ENCODE results near the gene OSBPL10. TPM values are rescaled to one million over a fixed set of nuclear protein-coding genes. Genes with fewer than 3 reads are reported as not detected.
"Not testable (repeated sequence)": the region's sequence is repeated elsewhere in the genome, so short reads cannot be mapped to it uniquely, and the experiment has no call there.

The OSBPL10 gene
- polyA plus RNA-seq, 3 donors from 2014 or later: 0.19 to 0.50 TPM; not detected in 1

DNA sequence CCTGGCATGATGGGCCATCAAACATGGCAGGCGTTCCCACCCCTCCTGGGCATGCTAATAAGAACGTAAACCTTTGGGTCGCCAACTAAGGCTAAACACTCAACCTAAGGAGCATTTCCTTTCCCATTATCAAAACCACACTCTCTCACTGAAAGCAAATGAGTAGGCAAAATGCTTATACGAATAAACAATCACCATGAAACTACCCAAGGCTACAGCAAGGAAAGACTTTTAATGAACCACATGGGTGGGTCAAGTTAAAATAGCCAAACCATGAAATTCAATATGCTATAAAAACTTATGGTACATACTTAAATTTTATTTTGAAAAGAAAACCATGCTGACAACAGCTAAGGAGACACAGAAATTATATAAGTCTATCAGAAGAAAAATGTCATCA, 180.6 kb downstream of the OSBPL10 start:
- Mint-ChIP-seq H3K4me3 (no peak overlapping the region), H3K9me3 (no peaks in the 10 kb centered on the region), H3K27ac (no peak overlapping the region), H3K4me1 (no peaks in the 10 kb centered on the region), H3K36me3 (no peaks in the 10 kb centered on the region), H3K27me3 (ENCODE audit: low read depth in 3 of 3) (peaks cover 0 to 1% (median 0%) of the 10 kb centered on the region in 3 donors)
- no peak for DNase-seq

GRCh38 chr3:31798840-31799239, 182.2 kb downstream of the OSBPL10 start:
- Mint-ChIP-seq H3K27ac (no peak overlapping the region), H3K9me3 (no peaks in the 10 kb centered on the region), H3K36me3 (no peaks in the 10 kb centered on the region), H3K4me3 (no peak overlapping the region), H3K27me3 (ENCODE audit: low read depth in 3 of 3) (peaks cover 0 to 4% (median 1%) of the 10 kb centered on the region in 3 donors), H3K4me1 (no peaks in the 10 kb centered on the region)
- DNase-seq: no peak

DNA sequence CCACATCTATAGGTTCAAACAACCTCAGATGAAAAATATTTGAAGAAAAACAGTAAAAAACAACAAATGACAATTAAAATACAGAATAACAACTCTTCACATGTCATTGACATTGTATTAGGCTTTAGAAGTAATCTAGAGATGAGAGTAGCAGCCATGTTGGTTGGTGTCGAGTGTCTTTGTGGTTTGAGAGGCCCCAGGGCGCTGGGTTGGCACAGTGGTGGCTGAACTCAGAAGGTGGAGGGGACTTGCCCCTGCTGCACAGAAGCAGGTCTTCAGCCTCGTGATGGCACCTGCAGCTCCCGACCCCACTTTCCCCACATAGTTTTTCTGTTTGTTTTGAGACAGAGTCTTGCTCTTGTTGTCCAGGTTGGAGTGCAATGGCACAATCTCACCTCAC, 187.2 kb downstream of the OSBPL10 start:
- Mint-ChIP-seq H3K4me3 (no peak overlapping the region), H3K36me3 (no peaks in the 10 kb centered on the region), H3K27ac (no peak overlapping the region), H3K27me3 (ENCODE audit: low read depth in 3 of 3) (peaks cover 0 to 11% (median 1%) of the 10 kb centered on the region in 3 donors), H3K4me1 (no peaks in the 10 kb centered on the region), H3K9me3 (no peaks in the 10 kb centered on the region)
- DNase-seq: no peak

DNA sequence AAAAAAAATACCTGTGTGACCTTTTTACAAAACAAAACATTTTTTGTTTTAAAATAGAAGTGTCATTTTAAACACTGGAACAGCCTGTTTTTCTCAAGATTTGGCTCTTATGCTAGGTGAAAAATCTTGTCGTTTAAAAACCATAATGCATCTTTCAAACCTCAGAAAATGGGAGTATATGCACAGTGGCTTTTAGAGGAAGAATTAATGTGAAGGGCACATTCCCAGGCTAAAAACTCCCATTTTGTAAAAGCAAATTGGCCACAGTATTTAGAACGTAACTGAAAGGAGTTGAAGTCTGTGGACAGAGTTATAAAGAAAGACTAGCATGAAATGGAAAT, 190.0 kb downstream of the OSBPL10 start:
- no peaks in the 10 kb centered on the region for H3K36me3 Mint-ChIP-seq
- DNase-seq: no peak
- no peak overlapping the region for H3K27ac Mint-ChIP-seq
- no peaks in the 10 kb centered on the region for H3K9me3 Mint-ChIP-seq
- no peaks in the 10 kb centered on the region for H3K4me1 Mint-ChIP-seq
- H3K4me3 Mint-ChIP-seq: no peak overlapping the region
- H3K27me3 Mint-ChIP-seq (ENCODE audit: low read depth in 3 of 3): peaks cover 0 to 16% (median 0%) of the 10 kb centered on the region in 3 donors

GRCh38 chr3:31790193-31791089, 190.6 kb downstream of the OSBPL10 start:
- Mint-ChIP-seq H3K27ac (no peak overlapping the region), H3K27me3 (ENCODE audit: low read depth in 3 of 3) (peaks cover 0 to 16% (median 0%) of the 10 kb centered on the region in 3 donors), H3K36me3 (no peaks in the 10 kb centered on the region), H3K9me3 (no peaks in the 10 kb centered on the region), H3K4me1 (no peaks in the 10 kb centered on the region), H3K4me3 (no peak overlapping the region)
- no peak for DNase-seq

GRCh38 chr3:31789429-31789828, 191.6 kb downstream of the OSBPL10 start:
- Mint-ChIP-seq H3K27ac (no peak overlapping the region), H3K36me3 (no peaks in the 10 kb centered on the region), H3K9me3 (no peaks in the 10 kb centered on the region), H3K4me3 (no peak overlapping the region), H3K27me3 (ENCODE audit: low read depth in 3 of 3) (peaks cover 0 to 14% (median 0%) of the 10 kb centered on the region in 3 donors), H3K4me1 (no peaks in the 10 kb centered on the region)
- no peak for DNase-seq

DNA sequence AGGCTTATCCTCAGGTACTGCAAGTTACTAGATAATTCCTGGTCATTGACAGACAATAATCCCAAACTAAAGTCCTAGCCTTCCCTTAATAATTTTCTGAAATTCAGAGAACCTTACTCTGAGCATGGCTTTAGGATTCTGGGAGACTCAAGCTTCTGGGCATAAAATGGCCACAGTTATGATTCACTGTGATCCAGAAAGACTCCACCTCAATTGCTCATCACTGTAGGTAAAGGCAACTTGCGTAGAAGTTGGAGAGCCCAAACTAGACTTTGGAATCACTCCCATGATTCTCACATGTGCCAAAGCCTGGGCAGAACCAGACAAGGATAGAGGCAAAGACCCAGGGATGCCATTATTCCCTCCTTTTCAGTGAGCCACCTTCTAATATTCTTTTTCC, 195.3 kb downstream of the OSBPL10 start:
- no peaks in the 10 kb centered on the region for H3K36me3 Mint-ChIP-seq
- DNase-seq: no peak
- peaks cover 0 to 11% (median 6%) of the 10 kb centered on the region in 3 donors for H3K27me3 Mint-ChIP-seq (ENCODE audit: low read depth in 3 of 3)
- H3K4me1 Mint-ChIP-seq: no peaks in the 10 kb centered on the region
- H3K27ac Mint-ChIP-seq: no peak overlapping the region
- H3K4me3 Mint-ChIP-seq: no peak overlapping the region
- H3K9me3 Mint-ChIP-seq: no peaks in the 10 kb centered on the region

- no peak for DNase-seq
- no peaks in the 10 kb centered on the region for H3K36me3 Mint-ChIP-seq
- H3K27ac Mint-ChIP-seq: no peak overlapping the region
- peaks cover 0 to 1% (median 0%) of the 10 kb centered on the region in 6 donors for H3K9me3 Mint-ChIP-seq
- no peak overlapping the region for H3K4me3 Mint-ChIP-seq
- H3K4me1 Mint-ChIP-seq: no peaks in the 10 kb centered on the region
- peaks cover 0 to 16% (median 6%) of the 10 kb centered on the region in 3 donors for H3K27me3 Mint-ChIP-seq (ENCODE audit: low read depth in 3 of 3)
Measured at GRCh38 chr3:31785286-31785685, 195.8 kb downstream of the OSBPL10 start.

DNA sequence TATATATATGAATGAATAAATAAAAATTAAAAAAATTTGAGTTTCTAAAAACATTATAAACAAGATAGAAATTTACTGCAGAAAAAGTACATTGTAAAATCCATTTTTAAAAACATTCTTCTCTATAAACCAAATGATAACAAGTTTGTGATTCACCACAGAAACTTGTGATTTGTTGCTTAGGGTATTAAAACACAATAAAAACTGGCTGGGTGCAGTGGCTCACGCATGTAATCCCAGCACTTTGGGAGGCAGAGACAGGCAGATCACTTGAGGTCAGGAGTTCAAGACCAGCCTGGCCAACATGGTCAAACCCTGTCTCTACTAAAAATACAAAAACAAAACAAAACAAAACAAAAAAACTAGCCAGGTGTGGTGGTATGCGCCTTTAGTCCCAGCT, 197.2 kb downstream of the OSBPL10 start:
- not testable (repeated sequence) for H3K4me3 Mint-ChIP-seq, H3K36me3 Mint-ChIP-seq, H3K9me3 Mint-ChIP-seq, H3K27ac Mint-ChIP-seq, H3K4me1 Mint-ChIP-seq, DNase-seq
- H3K27me3 Mint-ChIP-seq (ENCODE audit: low read depth in 3 of 3): peaks cover 4 to 21% (median 8%) of the 10 kb centered on the region in 3 donors

DNA sequence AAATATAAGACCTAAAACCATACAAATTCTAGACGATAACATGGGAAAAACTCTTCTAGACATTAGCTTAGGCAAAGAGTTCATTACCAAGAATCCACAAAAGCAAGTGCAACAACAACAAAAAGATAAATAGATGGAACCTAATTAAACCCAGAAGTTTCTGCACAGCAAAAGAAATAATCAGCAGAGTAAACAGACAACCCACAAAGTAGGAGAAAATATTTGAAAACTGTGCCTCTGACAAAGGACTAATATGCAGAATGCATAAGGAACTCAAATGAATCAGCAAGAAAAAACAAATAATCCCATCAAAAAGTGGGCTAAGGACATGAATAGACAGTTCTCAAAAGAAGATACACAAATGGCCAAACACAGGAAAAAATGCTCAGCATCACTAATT, 198.8 kb downstream of the OSBPL10 start:
- peaks cover 5 to 14% (median 8%) of the 10 kb centered on the region in 3 donors for H3K27me3 Mint-ChIP-seq (ENCODE audit: low read depth in 3 of 3)
- not testable (repeated sequence) for DNase-seq, H3K36me3 Mint-ChIP-seq, H3K4me3 Mint-ChIP-seq, H3K4me1 Mint-ChIP-seq, H3K9me3 Mint-ChIP-seq, H3K27ac Mint-ChIP-seq

DNA sequence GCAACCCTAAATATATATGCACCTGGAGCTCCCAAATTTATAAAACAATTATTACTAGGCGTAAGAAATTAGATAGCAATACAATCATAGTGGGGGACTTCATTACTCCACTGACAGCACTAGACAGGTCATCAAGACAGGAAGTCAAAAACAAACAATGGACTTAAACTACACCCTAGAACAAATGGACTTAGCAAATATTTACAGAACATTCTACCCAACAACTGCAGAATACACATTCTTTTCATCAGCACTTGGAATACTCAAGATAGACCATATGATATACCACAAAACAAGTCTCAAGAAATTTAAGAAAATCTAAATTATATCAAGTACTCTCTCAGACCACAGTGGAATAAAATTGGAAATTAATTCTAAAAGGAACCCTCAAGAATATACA, 201.5 kb downstream of the OSBPL10 start:
- H3K27ac Mint-ChIP-seq: no peak overlapping the region
- peaks cover 0 to 3% (median 0%) of the 10 kb centered on the region in 6 donors for H3K9me3 Mint-ChIP-seq
- peaks cover 10 to 14% (median 13%) of the 10 kb centered on the region in 3 donors for H3K27me3 Mint-ChIP-seq (ENCODE audit: low read depth in 3 of 3)
- H3K4me3 Mint-ChIP-seq: no peak overlapping the region
- no peaks in the 10 kb centered on the region for H3K4me1 Mint-ChIP-seq
- H3K36me3 Mint-ChIP-seq: no peaks in the 10 kb centered on the region
- DNase-seq: no peak

DNA sequence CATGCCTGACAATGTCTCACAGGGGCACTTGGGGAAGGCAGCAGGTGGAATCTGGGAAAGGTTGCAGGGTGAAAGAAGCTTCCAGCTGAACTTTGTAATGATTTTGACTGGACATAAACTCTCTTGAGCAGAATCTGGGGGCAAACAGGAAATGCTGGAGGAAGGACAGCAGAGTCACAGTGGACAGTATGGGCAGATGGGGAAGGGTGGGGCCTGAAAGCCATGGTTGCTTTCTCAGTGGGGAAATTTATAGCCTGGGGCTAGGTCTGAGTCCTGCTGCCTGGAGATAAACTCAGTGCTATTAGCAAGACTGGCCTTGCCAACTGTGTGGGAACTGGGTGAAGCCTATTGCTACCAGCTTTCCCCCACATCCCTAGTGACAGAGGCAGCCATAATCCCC, 203.2 kb downstream of the OSBPL10 start:
- no peaks in the 10 kb centered on the region for H3K4me1 Mint-ChIP-seq
- peaks cover 4 to 13% (median 12%) of the 10 kb centered on the region in 3 donors for H3K27me3 Mint-ChIP-seq (ENCODE audit: low read depth in 3 of 3)
- H3K4me3 Mint-ChIP-seq: no peak overlapping the region
- peaks cover 0 to 3% (median 0%) of the 10 kb centered on the region in 6 donors for H3K9me3 Mint-ChIP-seq
- DNase-seq: no peak
- H3K36me3 Mint-ChIP-seq: no peaks in the 10 kb centered on the region
- no peak overlapping the region for H3K27ac Mint-ChIP-seq

- no peak for DNase-seq
- H3K27ac Mint-ChIP-seq: no peak overlapping the region
Measured at GRCh38 chr3:31777092-31777491, 204.0 kb downstream of the OSBPL10 start.

GRCh38 chr3:31776016-31776415, 205.0 kb downstream of the OSBPL10 start:
- H3K36me3 Mint-ChIP-seq: no peaks in the 10 kb centered on the region
- H3K27me3 Mint-ChIP-seq (ENCODE audit: low read depth in 3 of 3): peaks cover 5 to 13% (median 12%) of the 10 kb centered on the region in 3 donors
- peaks cover 0 to 3% (median 0%) of the 10 kb centered on the region in 6 donors for H3K9me3 Mint-ChIP-seq
- DNase-seq: no peak
- H3K4me1 Mint-ChIP-seq: no peaks in the 10 kb centered on the region
- H3K4me3 Mint-ChIP-seq: no peak overlapping the region
- H3K27ac Mint-ChIP-seq: no peak overlapping the region

More at GRCh38 chr3:31777092-31777491, 204.0 kb downstream of the OSBPL10 start:
- Mint-ChIP-seq H3K36me3 (no peaks in the 10 kb centered on the region), H3K9me3 (peaks cover 0 to 3% (median 0%) of the 10 kb centered on the region in 6 donors), H3K4me3 (no peak overlapping the region), H3K4me1 (no peaks in the 10 kb centered on the region), H3K27me3 (ENCODE audit: low read depth in 3 of 3) (peaks cover 5 to 13% (median 12%) of the 10 kb centered on the region in 3 donors)

All from immature natural killer cell (primary cell).